MM.1S (cell line): ENCODE results near the gene MIER3.

Experiments used
- EZH2 ChIP-seq: fragments of 300-600 bp; sonication (generic); optimal IDR thresholded peaks from 2 replicates; pipeline ENCODE3; 2017; ENCODE audit warnings: low read depth, mild to moderate bottlenecking, antibody characterized with exemption, low read length, mixed read lengths
- TF ChIP-seq, protein P1 (sequence below): fragments of 300-600 bp; sonication (generic); IDR thresholded peaks from 2 replicates; pipeline ENCODE4 v1.5.1; 2016; ENCODE audit warnings: antibody characterized with exemption, low read length, mixed read lengths

DNA sequence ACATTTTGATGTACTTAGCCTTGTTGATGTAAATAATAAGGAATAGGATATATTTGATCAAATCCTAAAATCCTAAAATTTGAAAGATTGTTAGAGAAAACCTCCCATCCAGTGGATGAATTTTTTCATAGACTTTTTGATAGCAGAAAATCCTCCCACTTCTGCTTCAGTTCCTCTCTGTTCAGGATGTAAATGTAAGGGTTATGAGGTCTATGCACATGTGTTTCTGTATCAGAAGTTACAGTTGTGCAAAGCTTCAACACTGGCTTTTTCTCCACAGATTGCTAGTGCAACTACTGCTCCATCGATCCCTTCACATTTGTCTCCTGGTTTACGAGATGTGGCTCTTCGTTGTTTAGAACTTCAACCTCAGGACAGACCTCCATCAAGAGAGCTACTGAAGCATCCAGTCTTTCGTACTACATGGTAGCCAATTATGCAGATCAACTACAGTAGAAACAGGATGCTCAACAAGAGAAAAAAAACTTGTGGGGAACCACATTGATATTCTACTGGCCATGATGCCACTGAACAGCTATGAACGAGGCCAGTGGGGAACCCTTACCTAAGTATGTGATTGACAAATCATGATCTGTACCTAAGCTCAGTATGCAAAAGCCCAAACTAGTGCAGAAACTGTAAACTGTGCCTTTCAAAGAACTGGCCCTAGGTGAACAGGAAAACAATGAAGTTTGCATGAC, 58.5 kb downstream of the MIER3 start:
- TF ChIP-seq EZH2 = no peak
- TF ChIP-seq, protein P1, sequence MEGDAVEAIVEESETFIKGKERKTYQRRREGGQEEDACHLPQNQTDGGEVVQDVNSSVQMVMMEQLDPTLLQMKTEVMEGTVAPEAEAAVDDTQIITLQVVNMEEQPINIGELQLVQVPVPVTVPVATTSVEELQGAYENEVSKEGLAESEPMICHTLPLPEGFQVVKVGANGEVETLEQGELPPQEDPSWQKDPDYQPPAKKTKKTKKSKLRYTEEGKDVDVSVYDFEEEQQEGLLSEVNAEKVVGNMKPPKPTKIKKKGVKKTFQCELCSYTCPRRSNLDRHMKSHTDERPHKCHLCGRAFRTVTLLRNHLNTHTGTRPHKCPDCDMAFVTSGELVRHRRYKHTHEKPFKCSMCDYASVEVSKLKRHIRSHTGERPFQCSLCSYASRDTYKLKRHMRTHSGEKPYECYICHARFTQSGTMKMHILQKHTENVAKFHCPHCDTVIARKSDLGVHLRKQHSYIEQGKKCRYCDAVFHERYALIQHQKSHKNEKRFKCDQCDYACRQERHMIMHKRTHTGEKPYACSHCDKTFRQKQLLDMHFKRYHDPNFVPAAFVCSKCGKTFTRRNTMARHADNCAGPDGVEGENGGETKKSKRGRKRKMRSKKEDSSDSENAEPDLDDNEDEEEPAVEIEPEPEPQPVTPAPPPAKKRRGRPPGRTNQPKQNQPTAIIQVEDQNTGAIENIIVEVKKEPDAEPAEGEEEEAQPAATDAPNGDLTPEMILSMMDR = no peak
